HFFc6 (cell line): ENCODE results near the gene RDH14. TPM values are rescaled to one million over a fixed set of nuclear protein-coding genes. Genes with fewer than 3 reads are reported as not detected.
A peak's percentile ranks its signal among the peaks of the same experiment; 100 is the strongest.

Experiments
- DNase-seq: peaks from one replicate; pipeline ENCODE4 v3.0.0-alpha.2; 2018
- H3K27ac Mint-ChIP-seq: 2 replicates; pipeline ENCODE4 v1.8.0; 2020; ENCODE audit warnings: mild to moderate bottlenecking, mixed read lengths
- H3K27me3 Mint-ChIP-seq: 2 replicates; pipeline ENCODE4 v1.8.0; 2021; ENCODE audit warnings: mild to moderate bottlenecking, moderate library complexity, mixed read lengths; ENCODE audit not compliant: insufficient read depth
- H3K36me3 Mint-ChIP-seq: 2 replicates; pipeline ENCODE4 v1.8.0; 2021; ENCODE audit warnings: low read depth, mixed read lengths
- H3K4me1 Mint-ChIP-seq: 2 replicates; pipeline ENCODE4 v1.8.0; 2020; ENCODE audit warnings: low read depth, mixed read lengths
- H3K4me3 Mint-ChIP-seq: 2 replicates; pipeline ENCODE4 v1.8.0; 2020; ENCODE audit warnings: mild to moderate bottlenecking, moderate library complexity, mixed read lengths
- H3K9me3 Mint-ChIP-seq: 2 replicates; pipeline ENCODE4 v1.8.0; 2020; ENCODE audit warnings: mild to moderate bottlenecking, mixed read lengths
- total RNA-seq, 6 experiments: library from RNA; stranded (reverse); fragmentation: NEBNext Ultra II Directional; extraction: Animal tissue kit (Norgen Biotek cat#: 25700); gene quantifications; 2 replicates in 1 of 6; 3 replicates in 5 of 6; pipeline ENCODE4 v1.2.3, GENCODE V29; 2021
- TF ChIP-seq, protein P1 (sequence below): fragments of 200-600 bp; sonication (generic); IDR thresholded peaks from 2 replicates; pipeline ENCODE4 v1.5.0; 2021; ENCODE audit warnings: antibody characterized with exemption, mild to moderate bottlenecking

The RDH14 gene
- total RNA-seq, 6 experiments from 2014 or later, result 15.0 to 21.6 (median 17.7) TPM

- no peaks in the 10 kb centered on the region for H3K9me3 Mint-ChIP-seq
- no peak for DNase-seq
- H3K36me3 Mint-ChIP-seq, result no peaks in the 10 kb centered on the region
- no peak overlapping the region for H3K4me3 Mint-ChIP-seq
- TF ChIP-seq, protein P1, sequence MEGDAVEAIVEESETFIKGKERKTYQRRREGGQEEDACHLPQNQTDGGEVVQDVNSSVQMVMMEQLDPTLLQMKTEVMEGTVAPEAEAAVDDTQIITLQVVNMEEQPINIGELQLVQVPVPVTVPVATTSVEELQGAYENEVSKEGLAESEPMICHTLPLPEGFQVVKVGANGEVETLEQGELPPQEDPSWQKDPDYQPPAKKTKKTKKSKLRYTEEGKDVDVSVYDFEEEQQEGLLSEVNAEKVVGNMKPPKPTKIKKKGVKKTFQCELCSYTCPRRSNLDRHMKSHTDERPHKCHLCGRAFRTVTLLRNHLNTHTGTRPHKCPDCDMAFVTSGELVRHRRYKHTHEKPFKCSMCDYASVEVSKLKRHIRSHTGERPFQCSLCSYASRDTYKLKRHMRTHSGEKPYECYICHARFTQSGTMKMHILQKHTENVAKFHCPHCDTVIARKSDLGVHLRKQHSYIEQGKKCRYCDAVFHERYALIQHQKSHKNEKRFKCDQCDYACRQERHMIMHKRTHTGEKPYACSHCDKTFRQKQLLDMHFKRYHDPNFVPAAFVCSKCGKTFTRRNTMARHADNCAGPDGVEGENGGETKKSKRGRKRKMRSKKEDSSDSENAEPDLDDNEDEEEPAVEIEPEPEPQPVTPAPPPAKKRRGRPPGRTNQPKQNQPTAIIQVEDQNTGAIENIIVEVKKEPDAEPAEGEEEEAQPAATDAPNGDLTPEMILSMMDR, result no peak
- no peak overlapping the region for H3K27ac Mint-ChIP-seq
- H3K4me1 Mint-ChIP-seq, result peaks cover 18% of the 10 kb centered on the region
- no peaks in the 10 kb centered on the region for H3K27me3 Mint-ChIP-seq
Measured at GRCh38 chr2:18525852-18526251, 34.6 kb downstream of the RDH14 start.

- Mint-ChIP-seq H3K36me3 (no peaks in the 10 kb centered on the region), H3K27me3 (no peaks in the 10 kb centered on the region), H3K4me1 (peaks cover 24% of the 10 kb centered on the region), H3K9me3 (no peaks in the 10 kb centered on the region), H3K27ac (no peak overlapping the region), H3K4me3 (no peak overlapping the region)
- TF ChIP-seq, protein P1, result no peak
- DNase-seq, result no peak
Measured at GRCh38 chr2:18525236-18525635, 35.2 kb downstream of the RDH14 start.

DNA sequence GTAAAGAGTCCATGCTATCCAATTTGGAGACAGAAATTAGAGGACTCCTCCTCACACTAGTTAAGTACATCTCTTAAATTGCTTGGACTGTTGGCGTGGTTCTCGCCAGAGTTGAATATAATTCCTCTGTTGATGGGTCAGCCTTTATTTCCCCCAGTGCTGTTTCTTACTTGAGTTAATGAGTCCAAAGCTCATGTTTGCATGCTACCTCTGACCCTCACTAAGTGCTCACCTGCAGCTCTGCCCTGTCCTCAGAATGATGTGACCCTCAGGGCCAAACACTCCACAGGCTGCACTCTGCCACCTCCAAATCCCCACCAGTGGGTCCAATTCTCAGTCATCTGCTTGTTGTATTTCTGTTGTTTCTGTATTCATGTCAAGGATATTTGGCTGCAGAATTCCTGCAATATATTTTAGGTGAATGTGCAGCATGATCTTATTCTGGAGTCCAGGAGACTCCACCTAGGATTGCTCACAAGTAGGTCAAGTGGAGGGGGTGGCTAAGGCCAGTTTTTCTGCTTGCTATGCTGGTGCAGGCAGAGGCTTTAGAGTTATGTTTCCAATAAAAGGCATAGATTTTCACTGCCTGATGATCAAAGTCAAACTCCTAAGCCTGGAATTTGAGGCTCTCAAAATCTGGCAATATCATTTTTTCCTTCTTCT lies 37.8 kb downstream of the RDH14 start:
- TF ChIP-seq, protein P1, result no peak
- H3K27me3 Mint-ChIP-seq, result no peaks in the 10 kb centered on the region
- no peak overlapping the region for H3K27ac Mint-ChIP-seq
- no peak overlapping the region for H3K4me3 Mint-ChIP-seq
- peak; percentile 13 for DNase-seq
- H3K9me3 Mint-ChIP-seq, result no peaks in the 10 kb centered on the region
- no peaks in the 10 kb centered on the region for H3K36me3 Mint-ChIP-seq
- peaks cover 50% of the 10 kb centered on the region for H3K4me1 Mint-ChIP-seq

DNA sequence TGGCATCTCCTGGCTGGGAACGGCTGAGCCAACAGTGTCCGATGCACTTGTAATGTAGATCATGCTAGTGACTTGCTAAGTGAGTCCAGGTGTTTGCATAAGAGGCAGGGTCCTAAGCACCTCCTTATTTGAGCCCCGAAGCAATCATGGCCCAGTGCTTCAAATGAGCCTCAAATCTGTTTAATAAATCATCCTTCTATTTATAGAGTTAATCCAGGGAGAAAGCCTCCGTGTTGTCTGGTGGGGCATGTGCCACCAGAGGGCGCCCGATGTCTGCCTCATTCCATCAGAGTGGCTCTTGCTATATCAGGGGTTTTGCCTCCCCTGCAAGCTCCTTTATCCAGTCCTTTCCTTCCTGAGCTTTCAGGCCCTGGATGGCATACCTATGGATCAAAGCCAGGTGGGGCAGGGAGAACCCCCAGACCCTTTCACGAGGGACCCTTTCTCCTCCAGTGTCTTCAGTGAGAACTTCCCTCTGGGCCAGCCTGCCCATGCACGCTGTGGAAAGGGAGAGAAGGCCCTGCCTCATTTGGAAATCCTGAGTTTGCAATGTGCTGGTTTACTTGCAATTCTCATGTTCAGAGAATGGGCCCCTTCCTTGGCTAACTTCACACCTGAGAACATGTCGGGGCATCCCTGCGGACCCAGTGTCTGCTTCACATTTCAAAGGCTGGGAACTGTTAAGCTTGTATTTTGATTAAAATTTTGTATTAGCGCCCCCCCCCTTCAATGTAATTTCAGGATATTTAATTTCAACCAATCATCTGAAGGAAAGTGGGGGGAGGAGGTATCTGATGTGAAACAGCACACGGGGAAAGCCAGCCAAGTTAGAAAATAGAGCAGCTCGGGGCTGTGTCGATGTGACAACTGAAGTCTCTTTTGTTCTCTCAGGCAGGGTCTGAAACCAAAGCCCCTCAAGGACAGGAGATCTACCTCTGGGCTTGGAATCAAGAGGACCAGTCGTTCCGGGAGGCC lies 39.7 kb downstream of the RDH14 start:
- Mint-ChIP-seq H3K4me1 (peaks cover 69% of the 10 kb centered on the region), H3K27ac (no peak overlapping the region)

GRCh38 chr2:18519914-18520450 lies 40.5 kb downstream of the RDH14 start:
- no peak for DNase-seq
- no peaks in the 10 kb centered on the region for H3K9me3 Mint-ChIP-seq
- no peaks in the 10 kb centered on the region for H3K27me3 Mint-ChIP-seq
- peaks cover 76% of the 10 kb centered on the region for H3K4me1 Mint-ChIP-seq
- H3K4me3 Mint-ChIP-seq, result peak overlapping the region; percentile 20; the same call in 1 of the 2 replicates
- TF ChIP-seq, protein P1, result no peak
- no peaks in the 10 kb centered on the region for H3K36me3 Mint-ChIP-seq
- H3K27ac Mint-ChIP-seq, result no peak overlapping the region; the same call in 1 of the 2 replicates

More for the DNA sequence above, 39.7 kb downstream of the RDH14 start:
- peak overlapping the region; percentile 20; the same call in 1 of the 2 replicates for H3K4me3 Mint-ChIP-seq
- no peaks in the 10 kb centered on the region for H3K9me3 Mint-ChIP-seq
- H3K27me3 Mint-ChIP-seq, result no peaks in the 10 kb centered on the region
- DNase-seq, result peak; percentile 57
- TF ChIP-seq, protein P1, result peak; percentile 97
- H3K36me3 Mint-ChIP-seq, result no peaks in the 10 kb centered on the region
